K562 (cell line): ENCODE measurements around the gene HMG20B. TPM values are rescaled to one million over a fixed set of nuclear protein-coding genes. Genes with fewer than 3 reads are reported as not detected.

ENCODE experiments used
- CBX8 ChIP-seq: fragments of 200-600 bp; sonication (generic); IDR thresholded peaks from 2 replicates; pipeline ENCODE4 v1.6.1; 2012; ENCODE audit warnings: borderline replicate concordance, mixed run types, low read depth, mild to moderate bottlenecking, moderate library complexity, mixed read lengths, low read length, control low read depth, inconsistent platforms; ENCODE audit not compliant: poor library complexity, severe bottlenecking; ENCODE audit errors: extremely low read depth
- CEBPG ChIP-seq, 3 experiments: fragments of 200-800 bp in 1 of 3; sonication (Bioruptor generic) in 1 of 3; sonication (generic) in 1 of 3; formaldehyde crosslinking in 1 of 3; IDR thresholded peaks in 2 of 3; conservative IDR thresholded peaks in 1 of 3; 2 replicates each; pipeline versions ENCODE4 v1.6.1 to v1.8.0; 2016 to 2022; ENCODE audit warnings: missing compliant biosample characterization in 2 of 3, missing genetic modification characterization in 2 of 3, mild to moderate bottlenecking in 1 of 3, missing genetic modification reagents in 1 of 3
- CREM ChIP-seq: IDR thresholded peaks from 2 replicates; pipeline ENCODE4 v1.6.1; 2014; ENCODE audit warnings: antibody characterized with exemption, low read depth
- CUX1 ChIP-seq: fragments of 200-800 bp; sonication (Bioruptor generic); IDR thresholded peaks from 2 replicates; pipeline ENCODE4 v1.6.1; 2016; ENCODE audit warnings: missing genetic modification characterization, missing compliant biosample characterization
- FOXK1 ChIP-seq: sonication (generic); formaldehyde crosslinking; IDR thresholded peaks from 2 replicates; pipeline ENCODE4 v1.8.0; 2022; ENCODE audit warnings: missing genetic modification reagents, mild to moderate bottlenecking, borderline replicate concordance
- HEY1 ChIP-seq: fragments of 250-450 bp; sonication (Bioruptor Pico); IDR thresholded peaks from 2 replicates; pipeline ENCODE4 v1.5.0; 2020; ENCODE audit warnings: mild to moderate bottlenecking, moderate library complexity, borderline replicate concordance
- NCOA2 ChIP-seq, 2 experiments: fragments of 450-650 bp; IDR thresholded peaks; 2 replicates each; pipeline ENCODE4 v1.6.1; 2018; ENCODE audit warnings: mild to moderate bottlenecking in 2 of 2, moderate library complexity in 1 of 2; ENCODE audit not compliant: partially characterized antibody in 2 of 2
- NEUROD1 ChIP-seq: fragments of 150-350 bp; IDR thresholded peaks from 2 replicates; pipeline ENCODE4 v1.6.1; 2014; ENCODE audit warnings: borderline replicate concordance, low read length, low read depth; ENCODE audit not compliant: partially characterized antibody
- NFATC3 ChIP-seq: fragments of 450-650 bp; IDR thresholded peaks from 2 replicates; pipeline ENCODE4 v1.6.1; 2017; ENCODE audit warnings: mild to moderate bottlenecking
- PML ChIP-seq: IDR thresholded peaks from 2 replicates; pipeline ENCODE4 v1.6.1; 2012; ENCODE audit warnings: low read length, inconsistent platforms
- RUNX1 ChIP-seq: sonication (generic); IDR thresholded peaks from 2 replicates; pipeline ENCODE4 v1.6.1; 2016; ENCODE audit warnings: antibody characterized with exemption, low read depth
- STAG1 ChIP-seq: sonication (generic); formaldehyde crosslinking; IDR thresholded peaks from 2 replicates; pipeline ENCODE4 v1.5.0; 2020; ENCODE audit warnings: missing genetic modification reagents, borderline replicate concordance
- TFAM ChIP-seq: fragments of 250-450 bp; sonication (Bioruptor Pico); conservative IDR thresholded peaks from 2 replicates; pipeline ENCODE4 v1.5.0; 2021; ENCODE audit warnings: mild to moderate bottlenecking, moderate library complexity
- ZNF140 ChIP-seq: fragments of 250-450 bp; sonication (Bioruptor Pico); IDR thresholded peaks from 2 replicates; pipeline ENCODE4 v1.8.0; 2021; ENCODE audit warnings: moderate library complexity, mild to moderate bottlenecking, inconsistent platforms
- ZNF184 ChIP-seq: sonication (generic); formaldehyde crosslinking; IDR thresholded peaks from 2 replicates; pipeline ENCODE4 v1.5.0; 2020; ENCODE audit warnings: missing genetic modification reagents
- ZNF280A ChIP-seq: fragments of 450-650 bp; IDR thresholded peaks from 2 replicates; pipeline ENCODE4 v1.6.1; 2018; ENCODE audit warnings: mild to moderate bottlenecking, low read depth; ENCODE audit not compliant: partially characterized antibody
- ZNF655 ChIP-seq: fragments of 250-450 bp; sonication (Bioruptor Pico); IDR thresholded peaks from 2 replicates; pipeline ENCODE4 v1.5.0; 2021
- ZZZ3 ChIP-seq: fragments of 450-650 bp; IDR thresholded peaks from 2 replicates; pipeline ENCODE4 v1.6.1; 2016; ENCODE audit warnings: antibody characterized with exemption, mild to moderate bottlenecking, moderate library complexity
- polyA plus RNA-seq, 8 experiments: library from polyadenylated mRNA; depleted of rRNA in 4 of 8; stranded (reverse) in 5 of 8; unstranded in 3 of 8; fragments of >200 nt; fragmentation: Nextera tagmentation in 2 of 8; fragmentation: Illumina TruSeq in 1 of 8; extraction: Ambion mirVana in 2 of 8; extraction: Trizol in 1 of 8; gene quantifications; 2 replicates each; pipeline versions ENCODE4 v1.2.1 to v1.2.3, GENCODE V29; 2011 to 2014; ENCODE audit warnings: inconsistent platforms in 1 of 8, missing spikeins in 1 of 8
- total RNA-seq, 7 experiments: library from RNA; depleted of rRNA in 6 of 7; stranded (reverse); fragments of >200 nt in 6 of 7; fragmentation: Illumina TruSeq in 2 of 7; extraction: Trizol in 2 of 7; gene quantifications; 2 replicates each; pipeline versions ENCODE4 v1.2.1 to v1.2.3, GENCODE V29; 2011 to 2021; ENCODE audit warnings: low replicate concordance in 1 of 7

HMG20B gene
- total and polyA plus RNA-seq, 9 of the 15 experiments (the other 6 are each of a cell fraction or from before 2014, with no cell fraction given), result 0.35 to 172 (median 38.6) TPM

GRCh38 chr19:3626473-3627350 is 54.0 kb downstream of the HMG20B start, which contains the start of gene CACTIN (continued):
- TF ChIP-seq ZNF280A (no peak), ZNF184 (CRISPR knock-in tag) (no peak), NFATC3 (no peak), FOXK1 (CRISPR knock-in tag) (0 out of 2 replicates have a peak, but pooled peaks have one; percentile 42), NCOA2 (IDR thresholded peaks at IDR 0.05; ENCODE audit: partially characterized antibody in 2 of 2) (peak in 1 of 2 experiments; percentile 100), ZZZ3 (no peak), STAG1 (no peak), CUX1 (CRISPR knock-in tag) (no peak), RUNX1 (no peak), CEBPG (CRISPR knock-in tag; IDR thresholded peaks at IDR 0.05) (no peak), CEBPG (tag; conservative IDR thresholded peaks at IDR 0.05 in 1 of 2, IDR thresholded peaks at IDR 0.05 in 1 of 2) (no peak), PML (no peak; the same call in 1 of the 2 replicates), CREM (no peak; the same call in 1 of the 2 replicates), ZNF140 (no peak), NEUROD1 (peak; percentile 90), ZNF655 (no peak), CBX8 (no peak), HEY1 (no peak), TFAM (CRISPR knock-in tag) (no peak)
